ENCODE data around the gene WAS. TPM values are rescaled to one million over a fixed set of nuclear protein-coding genes. Genes with fewer than 3 reads are reported as not detected.
"Not testable (repeated sequence)": the region's sequence is repeated elsewhere in the genome, so short reads cannot be mapped to it uniquely, and the experiment has no call there.

WAS gene
- total RNA-seq (ENCODE audit: insufficient read depth, low replicate concordance), result 0.48 TPM

GRCh38 chrX:48683411-48683982, at the start of gene WAS:
WAS (plus strand) TSS chrX:48683799; CDS start chrX:48683854, 55 bp downstream.
- DNase-seq (ENCODE audit: low spot score), result peak; percentile 8

GRCh38 chrX:48636301-48636700, 47.3 kb upstream of the WAS start:
- no peak for DNase-seq (ENCODE audit: low spot score)

GRCh38 chrX:48636776-48637175, 46.8 kb upstream of the WAS start:
- DNase-seq (ENCODE audit: low spot score), result no peak

GRCh38 chrX:48645669-48646068, 37.9 kb upstream of the WAS start:
- DNase-seq (ENCODE audit: low spot score), result no peak

GRCh38 chrX:48648336-48648751, 35.3 kb upstream of the WAS start:
- DNase-seq (ENCODE audit: low spot score), result peak; percentile 64

GRCh38 chrX:48649102-48649501, 34.5 kb upstream of the WAS start:
- DNase-seq (ENCODE audit: low spot score), result no peak

- not testable (repeated sequence) for DNase-seq (ENCODE audit: low spot score)
Measured at GRCh38 chrX:48652055-48652579, 31.5 kb upstream of the WAS start.

GRCh38 chrX:48654746-48655145, 28.9 kb upstream of the WAS start:
- not testable (repeated sequence) for DNase-seq (ENCODE audit: low spot score)

GRCh38 chrX:48659686-48660085, 23.9 kb upstream of the WAS start:
- not testable (repeated sequence) for DNase-seq (ENCODE audit: low spot score)

- no peak for DNase-seq (ENCODE audit: low spot score)
Measured at GRCh38 chrX:48663241-48663640, 20.4 kb upstream of the WAS start.

GRCh38 chrX:48664156-48664555, 19.4 kb upstream of the WAS start:
- no peak for DNase-seq (ENCODE audit: low spot score)

- DNase-seq (ENCODE audit: low spot score), result no peak
Measured at GRCh38 chrX:48665991-48666390, 17.6 kb upstream of the WAS start.

GRCh38 chrX:48666649-48667048, 16.9 kb upstream of the WAS start:
- no peak for DNase-seq (ENCODE audit: low spot score)

- no peak for DNase-seq (ENCODE audit: low spot score)
Measured at GRCh38 chrX:48667509-48667908, 16.1 kb upstream of the WAS start.

- not testable (repeated sequence) for DNase-seq (ENCODE audit: low spot score)
Measured at GRCh38 chrX:48668187-48668586, 15.4 kb upstream of the WAS start.

GRCh38 chrX:48676106-48676892, 7.3 kb upstream of the WAS start:
- DNase-seq (ENCODE audit: low spot score), result peak; percentile 91

- no peak for DNase-seq (ENCODE audit: low spot score)
Measured at GRCh38 chrX:48676893-48677270, 6.7 kb upstream of the WAS start.

GRCh38 chrX:48677516-48677915, 6.1 kb upstream of the WAS start:
- DNase-seq (ENCODE audit: low spot score), result no peak

GRCh38 chrX:48680467-48680866, 3.1 kb upstream of the WAS start:
- not testable (repeated sequence) for DNase-seq (ENCODE audit: low spot score)

GRCh38 chrX:48680925-48681324, 2.7 kb upstream of the WAS start:
- not testable (repeated sequence) for DNase-seq (ENCODE audit: low spot score)

- DNase-seq (ENCODE audit: low spot score), result no peak
Measured at GRCh38 chrX:48681539-48682183, 1.9 kb upstream of the WAS start.

GRCh38 chrX:48682795-48683194, 804 bp upstream of the WAS start:
- DNase-seq (ENCODE audit: low spot score), result not testable (repeated sequence)

Data from umbilical cord (tissue), 2 donors.